A673 (cell line): ENCODE data around the gene HAND2. TPM values are rescaled to one million over a fixed set of nuclear protein-coding genes. Genes with fewer than 3 reads are reported as not detected.

Source experiments
- BruUV-seq: library from RNA; stranded (reverse); fragments of 400-500 nt; replicated peaks from 2 replicates; lab custom pipeline; 2021; lab: Mats Ljungman, UMichigan
- CTCF ChIA-PET: fragments of 300-600 bp; sonication (Branson Sonifier 250); formaldehyde crosslinking; loops from one replicate; lab custom pipeline; 2022; ENCODE audit warnings: antibody characterized with exemption; lab: Charles Lee
- POLR2A ChIA-PET: fragments of 300-600 bp; sonication (Branson Sonifier 250); formaldehyde crosslinking; loops from one replicate; lab custom pipeline; 2022; ENCODE audit warnings: antibody characterized with exemption; ENCODE audit not compliant: low non-redundant PET; lab: Charles Lee
- DNase-seq: peaks from one replicate; pipeline ENCODE4 v3.0.0-alpha.2; 2015; ENCODE audit warnings: low spot score
- H3K27ac ChIP-seq: fragments of 200-600 bp; sonication (generic); 2 replicates; pipeline ENCODE4 v1.5.1; 2016; ENCODE audit warnings: mixed run types, low read depth, mild to moderate bottlenecking, mixed read lengths, antibody characterized with exemption, low read length; ENCODE audit not compliant: poor library complexity, severe bottlenecking
- H3K27me3 ChIP-seq: fragments of 200-600 bp; sonication (generic); replicated peaks from 2 replicates; pipeline ENCODE4 v1.6.1; 2017; ENCODE audit warnings: mixed run types, low read depth, mild to moderate bottlenecking, mixed read lengths, antibody characterized with exemption, low read length; ENCODE audit not compliant: insufficient read depth, poor library complexity
- H3K36me3 ChIP-seq: fragments of 200-600 bp; sonication (generic); 2 replicates; pipeline ENCODE4 v1.6.1; 2016; ENCODE audit warnings: mixed run types, mild to moderate bottlenecking, mixed read lengths, antibody characterized with exemption, low read length; ENCODE audit not compliant: insufficient read depth, poor library complexity, severe bottlenecking
- H3K4me1 ChIP-seq: fragments of 200-600 bp; sonication (generic); 2 replicates; pipeline ENCODE4 v1.6.1; 2017; ENCODE audit warnings: mixed run types, mild to moderate bottlenecking, mixed read lengths, antibody characterized with exemption, low read length; ENCODE audit not compliant: insufficient read depth, poor library complexity, severe bottlenecking
- H3K4me3 ChIP-seq: fragments of 200-600 bp; sonication (generic); 2 replicates; pipeline ENCODE4 v1.5.1; 2016; ENCODE audit warnings: low read depth, mixed run types, mild to moderate bottlenecking, mixed read lengths, low read length; ENCODE audit not compliant: poor library complexity, severe bottlenecking
- H3K9me3 ChIP-seq: fragments of 200-600 bp; sonication (generic); 2 replicates; pipeline ENCODE4 v1.6.1; 2016; ENCODE audit warnings: mixed run types, low read depth, mild to moderate bottlenecking, mixed read lengths, antibody characterized with exemption, low read length; ENCODE audit not compliant: poor library complexity, severe bottlenecking
- EZH2 ChIP-seq: fragments of 200-600 bp; sonication (generic); IDR thresholded peaks from 2 replicates; pipeline ENCODE4 v1.6.1; 2017; ENCODE audit warnings: borderline replicate concordance, low read depth, mild to moderate bottlenecking, mixed read lengths, antibody characterized with exemption, low read length; ENCODE audit not compliant: poor library complexity, severe bottlenecking
- intact Hi-C: fragments of 100-400 bp; cut with micrococcal nuclease; formaldehyde crosslinking; loops from one replicate; pipeline ENCODE4 v1.10.0; 2022; ENCODE audit not compliant: unreplicated experiment
- total RNA-seq: library from RNA; stranded (reverse); gene quantifications from 2 replicates; pipeline ENCODE4 v1.2.3, GENCODE V29; 2021
- TF ChIP-seq, protein P1 (sequence below): fragments of 300-800, 200-600 bp; sonication (generic); conservative IDR thresholded peaks from 2 replicates; pipeline ENCODE4 v1.5.1; 2017; ENCODE audit warnings: low read depth, mild to moderate bottlenecking, antibody characterized with exemption, low read length, moderate library complexity, mixed read lengths

HAND2 gene
- total RNA-seq, 1 experiment from 2014 or later: 24.0 TPM

DNA sequence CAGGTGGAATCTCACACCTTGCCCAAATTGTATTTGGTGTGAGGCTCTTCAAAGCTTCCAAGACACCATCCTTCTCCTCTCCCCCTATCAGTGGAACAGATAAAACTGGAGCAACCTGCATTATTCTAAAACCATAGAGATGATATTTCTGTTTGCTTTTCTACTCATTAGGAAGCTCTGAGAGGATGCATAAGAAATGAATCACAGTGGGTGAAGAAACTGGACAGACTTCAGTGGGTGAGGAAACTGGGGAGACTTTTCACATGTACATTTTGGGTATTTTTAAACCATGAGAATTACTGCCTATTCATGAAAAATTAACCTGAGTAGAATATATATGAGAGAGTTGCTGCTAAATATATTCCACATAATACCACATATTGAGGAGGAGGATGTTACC is 16.4 kb downstream of the HAND2 start:
- Histone ChIP-seq H3K27me3 (no peaks in the 10 kb centered on the region), H3K4me1 (peaks cover 3% of the 10 kb centered on the region), H3K27ac (no peak overlapping the region), H3K9me3 (no peaks in the 10 kb centered on the region), H3K4me3 (no peak overlapping the region), H3K36me3 (no peaks in the 10 kb centered on the region)
- intact Hi-C loops: no loop called here
- ChIA-PET POLR2A (no interaction called here), CTCF (no interaction called here)
- DNase-seq: no peak
- BruUV-seq: no TSS peak
- TF ChIP-seq EZH2: no peak

DNA sequence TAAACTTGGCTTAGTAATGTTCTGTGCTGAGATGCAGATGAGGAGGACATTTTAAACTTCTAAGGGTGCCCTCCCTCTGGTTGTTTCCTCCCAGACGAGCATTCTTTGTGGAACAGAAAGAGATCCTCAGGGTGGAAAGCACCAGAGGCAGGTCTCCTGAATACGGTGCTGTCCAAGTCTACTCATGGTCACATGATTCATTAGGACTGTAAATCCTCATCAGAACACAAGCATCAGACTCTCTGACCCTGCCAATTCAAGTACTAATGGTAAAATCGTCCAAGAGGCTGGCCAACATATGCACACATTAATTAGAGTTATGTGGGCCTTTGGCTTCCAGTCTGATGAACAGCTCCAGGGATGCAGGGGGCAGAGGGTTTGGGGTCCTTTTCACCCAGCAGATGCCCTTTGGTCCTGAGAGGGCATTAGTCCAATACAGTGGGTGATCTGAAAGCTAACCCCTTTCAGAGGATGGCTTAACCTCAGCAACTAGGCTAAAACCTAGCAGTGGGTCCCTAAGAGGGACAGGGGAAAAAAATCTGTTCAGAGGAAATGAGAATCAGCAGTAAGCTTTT is 18.2 kb downstream of the HAND2 start:
- Histone ChIP-seq H3K4me3 (no peak overlapping the region), H3K4me1 (peaks cover under 1% of the 10 kb centered on the region), H3K36me3 (no peaks in the 10 kb centered on the region), H3K9me3 (no peaks in the 10 kb centered on the region), H3K27ac (no peak overlapping the region), H3K27me3 (no peaks in the 10 kb centered on the region)
- no peak for DNase-seq
- BruUV-seq: no TSS peak
- intact Hi-C loops: no loop called here
- POLR2A ChIA-PET: no interaction called here
- TF ChIP-seq EZH2: no peak
- TF ChIP-seq, protein P1, sequence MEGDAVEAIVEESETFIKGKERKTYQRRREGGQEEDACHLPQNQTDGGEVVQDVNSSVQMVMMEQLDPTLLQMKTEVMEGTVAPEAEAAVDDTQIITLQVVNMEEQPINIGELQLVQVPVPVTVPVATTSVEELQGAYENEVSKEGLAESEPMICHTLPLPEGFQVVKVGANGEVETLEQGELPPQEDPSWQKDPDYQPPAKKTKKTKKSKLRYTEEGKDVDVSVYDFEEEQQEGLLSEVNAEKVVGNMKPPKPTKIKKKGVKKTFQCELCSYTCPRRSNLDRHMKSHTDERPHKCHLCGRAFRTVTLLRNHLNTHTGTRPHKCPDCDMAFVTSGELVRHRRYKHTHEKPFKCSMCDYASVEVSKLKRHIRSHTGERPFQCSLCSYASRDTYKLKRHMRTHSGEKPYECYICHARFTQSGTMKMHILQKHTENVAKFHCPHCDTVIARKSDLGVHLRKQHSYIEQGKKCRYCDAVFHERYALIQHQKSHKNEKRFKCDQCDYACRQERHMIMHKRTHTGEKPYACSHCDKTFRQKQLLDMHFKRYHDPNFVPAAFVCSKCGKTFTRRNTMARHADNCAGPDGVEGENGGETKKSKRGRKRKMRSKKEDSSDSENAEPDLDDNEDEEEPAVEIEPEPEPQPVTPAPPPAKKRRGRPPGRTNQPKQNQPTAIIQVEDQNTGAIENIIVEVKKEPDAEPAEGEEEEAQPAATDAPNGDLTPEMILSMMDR: no peak
- CTCF ChIA-PET: interaction anchor here (0.6 kb wide), 1 partner anchor 21 kb away, joined by 5 read pairs; no protein-coding TSS in a partner anchor

DNA sequence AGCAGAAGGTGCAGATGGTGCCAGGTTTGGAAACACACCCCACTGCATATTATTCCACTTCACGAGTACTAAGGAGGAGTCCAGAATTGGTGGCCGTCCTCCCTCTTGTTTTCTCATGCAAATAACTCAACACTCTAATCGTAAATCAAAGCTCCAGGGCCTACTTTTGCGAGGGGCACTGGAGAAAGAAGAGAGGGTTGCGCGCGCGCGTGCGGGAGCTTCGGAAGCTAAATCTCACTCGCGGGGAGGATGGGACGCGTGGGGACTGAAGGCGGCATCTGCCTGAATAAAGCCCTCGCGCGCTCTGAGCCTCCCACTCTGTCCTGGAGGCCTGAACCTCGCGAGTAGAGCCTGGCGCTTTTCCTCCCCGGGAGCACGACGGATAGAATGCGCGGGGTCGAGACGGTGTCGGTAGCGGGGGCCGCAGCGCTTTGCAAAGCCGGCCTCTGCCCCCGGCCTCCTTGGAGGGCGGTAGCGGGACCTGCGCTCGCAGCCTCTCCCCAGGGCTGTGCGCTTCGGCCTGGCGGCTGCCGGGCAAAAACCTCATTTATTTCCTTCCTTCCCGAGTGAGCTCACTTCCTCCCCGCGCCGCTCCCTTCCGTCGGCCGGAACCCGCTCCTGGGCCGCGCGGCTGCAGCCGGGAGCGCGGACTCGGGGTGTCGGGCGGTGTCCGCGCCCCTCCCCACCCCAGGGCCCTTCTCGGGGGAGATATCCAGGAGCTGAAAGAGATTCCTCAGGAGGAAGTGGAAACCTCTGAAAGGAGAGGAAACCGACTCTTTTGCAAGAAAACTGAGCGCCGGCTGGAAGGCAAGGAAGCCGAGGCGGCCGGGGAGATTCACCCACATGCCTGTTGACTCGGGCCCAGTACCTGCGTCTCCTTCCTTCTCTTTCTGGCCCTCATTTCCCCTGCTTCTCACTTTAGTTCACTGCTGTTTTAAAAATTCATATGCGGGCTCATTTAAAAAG is 20.7 kb downstream of the HAND2 start:
- no peaks in the 10 kb centered on the region for H3K27me3 ChIP-seq
- no peak overlapping the region for H3K4me3 ChIP-seq
- TF ChIP-seq, protein P1: no peak
- TF ChIP-seq EZH2: no peak
- POLR2A ChIA-PET: no interaction called here
- CTCF ChIA-PET: no interaction called here
- H3K9me3 ChIP-seq: no peaks in the 10 kb centered on the region
- H3K36me3 ChIP-seq: no peaks in the 10 kb centered on the region
- BruUV-seq: no TSS peak
- peaks cover 9% of the 10 kb centered on the region for H3K4me1 ChIP-seq
- no peak for DNase-seq
- intact Hi-C loops: no loop called here
- H3K27ac ChIP-seq: no peak overlapping the region
